SU-DHL-6 (cell line): ENCODE measurements around the gene LIPA.
A peak's percentile ranks its signal among the peaks of the same experiment; 100 is the strongest.
"Not testable (repeated sequence)": the region's sequence is repeated elsewhere in the genome, so short reads cannot be mapped to it uniquely, and the experiment has no call there.

Experiments used
- H2AFZ ChIP-seq: fragments of 200-600 bp; sonication (generic); 2 replicates; pipeline ENCODE4 v1.6.1; 2014; ENCODE audit warnings: low read depth, mild to moderate bottlenecking, moderate library complexity, mixed read lengths, antibody characterized with exemption, low read length; ENCODE audit not compliant: severe bottlenecking
- H3F3A ChIP-seq: fragments of 200-600 bp; shearing (Covaris generic); 2 replicates; pipeline ENCODE4 v1.6.0; 2016; ENCODE audit warnings: antibody characterized with exemption, mild to moderate bottlenecking; ENCODE audit not compliant: insufficient read depth
- H3K27ac ChIP-seq: fragments of 200-600 bp; sonication (generic); 2 replicates; pipeline ENCODE4 v1.5.1; 2016; ENCODE audit warnings: low read depth, mild to moderate bottlenecking, low read length, moderate library complexity, mixed read lengths
- H3K27me3 ChIP-seq: fragments of 200-600 bp; sonication (generic), shearing (Covaris generic); 2 replicates; pipeline ENCODE4 v1.6.0; 2014; ENCODE audit warnings: mild to moderate bottlenecking, low read length
- H3K36me3 ChIP-seq: fragments of 200-600 bp; sonication (generic); 2 replicates; pipeline ENCODE4 v1.6.1; 2014; ENCODE audit warnings: mild to moderate bottlenecking, low read length, mixed read lengths
- H3K4me2 ChIP-seq: fragments of 300-600, 200-600 bp; shearing (Covaris generic), sonication (generic); 2 replicates; pipeline ENCODE4 v1.6.0; 2014; ENCODE audit warnings: low read length, low read depth, mild to moderate bottlenecking; ENCODE audit not compliant: poor library complexity, severe bottlenecking
- H3K4me3 ChIP-seq: fragments of 200-600 bp; sonication (generic); 2 replicates; pipeline ENCODE4 v1.5.1; 2014; ENCODE audit warnings: antibody characterized with exemption, low read length, mild to moderate bottlenecking, mixed read lengths; ENCODE audit not compliant: insufficient read depth, poor library complexity, severe bottlenecking
- H3K79me2 ChIP-seq: fragments of 200-600 bp; sonication (generic); 2 replicates; pipeline ENCODE4 v1.6.1; 2014; ENCODE audit warnings: mild to moderate bottlenecking, low read length, moderate library complexity; ENCODE audit not compliant: insufficient read depth
- H3K9ac ChIP-seq: fragments of 200-600 bp; sonication (generic); 2 replicates; pipeline ENCODE4 v1.7.0; 2014; ENCODE audit warnings: mild to moderate bottlenecking, low read length
- H3K9me2 ChIP-seq: fragments of 200-600 bp; sonication (generic); replicated peaks from 2 replicates; pipeline ENCODE4 v1.6.1; 2014; ENCODE audit warnings: low read length; ENCODE audit not compliant: insufficient read depth
- H3K9me3 ChIP-seq: fragments of 200-600 bp; sonication (generic); 2 replicates; pipeline ENCODE4 v1.6.1; 2014; ENCODE audit warnings: low read length, mixed read lengths; ENCODE audit not compliant: insufficient read depth
- H4K20me1 ChIP-seq: fragments of 200-600 bp; sonication (generic); 2 replicates; pipeline ENCODE4 v1.6.1; 2014; ENCODE audit warnings: low read depth, mild to moderate bottlenecking, antibody characterized with exemption, low read length, moderate library complexity, mixed read lengths
- EZH2phosphoT487 ChIP-seq: fragments of 200-600 bp; sonication (generic), shearing (Covaris generic); conservative IDR thresholded peaks from 2 replicates; pipeline ENCODE4 v1.6.1; 2018; ENCODE audit warnings: mild to moderate bottlenecking, antibody characterized with exemption, low read length, moderate library complexity, mixed read lengths
- TF ChIP-seq, protein P1 (sequence below): fragments of 200-600 bp; sonication (generic); IDR thresholded peaks from one replicate; pipeline ENCODE4 v1.5.1; 2017; ENCODE audit warnings: antibody characterized with exemption, mild to moderate bottlenecking, low read length, moderate library complexity; ENCODE audit not compliant: insufficient read depth, poor library complexity, severe bottlenecking

The LIPA gene

DNA sequence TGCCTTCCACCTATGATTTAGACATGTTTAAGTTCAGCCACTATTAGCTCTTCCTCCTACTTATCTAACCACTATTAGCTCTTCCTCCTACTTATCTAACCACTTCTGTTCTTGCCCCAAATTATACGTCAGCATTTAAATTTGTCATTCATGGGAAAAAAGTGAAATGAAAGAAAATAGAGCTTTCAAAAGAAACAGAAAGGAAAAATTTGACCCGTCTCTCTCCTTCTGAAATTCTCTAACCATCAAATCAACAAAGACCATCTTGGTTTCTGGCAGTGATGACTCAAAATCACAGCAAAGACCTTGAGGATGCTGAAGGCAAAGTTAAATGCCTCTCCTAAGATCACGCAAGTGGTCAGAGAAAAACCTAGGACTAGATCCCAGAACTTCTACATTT, 2.6 kb downstream of the LIPA start:
- Histone ChIP-seq H2AFZ (no peak overlapping the region), H3K4me2 (no peak overlapping the region), H3K27ac (no peak overlapping the region)

DNA sequence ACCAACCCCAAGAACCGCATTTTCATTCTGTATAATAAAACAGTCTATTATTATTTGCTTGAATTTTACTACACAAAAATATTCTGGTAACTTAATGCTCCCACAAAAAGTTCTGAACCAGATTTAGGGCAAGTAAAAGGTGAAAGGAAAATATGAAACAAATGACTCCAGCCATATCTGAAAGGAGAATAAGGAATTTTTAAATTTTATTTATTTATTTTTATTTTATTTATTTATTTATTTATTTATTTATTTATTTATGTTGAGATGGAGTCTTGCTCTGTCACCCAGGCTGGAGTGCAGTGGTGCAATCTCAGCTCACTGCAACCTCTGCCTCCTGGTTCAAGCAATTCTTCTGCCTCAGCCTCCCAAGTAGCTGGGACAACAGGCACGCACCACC, 4.0 kb downstream of the LIPA start:
- not testable (repeated sequence) for H3K4me3 ChIP-seq, H3K9me3 ChIP-seq, H3K4me2 ChIP-seq, H3K36me3 ChIP-seq, H3K27me3 ChIP-seq, H3K27ac ChIP-seq, H3K9ac ChIP-seq, H4K20me1 ChIP-seq, H3K9me2 ChIP-seq, H2AFZ ChIP-seq, H3K79me2 ChIP-seq
- peaks cover 11% of the 10 kb centered on the region; the same call in 1 of the 2 replicates for H3F3A ChIP-seq

More for the DNA sequence above, 2.6 kb downstream of the LIPA start:
- H3K9ac ChIP-seq: no peak overlapping the region
- H4K20me1 ChIP-seq: no peaks in the 10 kb centered on the region
- H3K27me3 ChIP-seq: no peaks in the 10 kb centered on the region
- no peak overlapping the region for H3K4me3 ChIP-seq
- TF ChIP-seq, protein P1, sequence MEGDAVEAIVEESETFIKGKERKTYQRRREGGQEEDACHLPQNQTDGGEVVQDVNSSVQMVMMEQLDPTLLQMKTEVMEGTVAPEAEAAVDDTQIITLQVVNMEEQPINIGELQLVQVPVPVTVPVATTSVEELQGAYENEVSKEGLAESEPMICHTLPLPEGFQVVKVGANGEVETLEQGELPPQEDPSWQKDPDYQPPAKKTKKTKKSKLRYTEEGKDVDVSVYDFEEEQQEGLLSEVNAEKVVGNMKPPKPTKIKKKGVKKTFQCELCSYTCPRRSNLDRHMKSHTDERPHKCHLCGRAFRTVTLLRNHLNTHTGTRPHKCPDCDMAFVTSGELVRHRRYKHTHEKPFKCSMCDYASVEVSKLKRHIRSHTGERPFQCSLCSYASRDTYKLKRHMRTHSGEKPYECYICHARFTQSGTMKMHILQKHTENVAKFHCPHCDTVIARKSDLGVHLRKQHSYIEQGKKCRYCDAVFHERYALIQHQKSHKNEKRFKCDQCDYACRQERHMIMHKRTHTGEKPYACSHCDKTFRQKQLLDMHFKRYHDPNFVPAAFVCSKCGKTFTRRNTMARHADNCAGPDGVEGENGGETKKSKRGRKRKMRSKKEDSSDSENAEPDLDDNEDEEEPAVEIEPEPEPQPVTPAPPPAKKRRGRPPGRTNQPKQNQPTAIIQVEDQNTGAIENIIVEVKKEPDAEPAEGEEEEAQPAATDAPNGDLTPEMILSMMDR: no peak
- TF ChIP-seq EZH2phosphoT487: no peak
- no peaks in the 10 kb centered on the region for H3K79me2 ChIP-seq
- H3K36me3 ChIP-seq: no peaks in the 10 kb centered on the region
- H3K9me2 ChIP-seq: no peaks in the 10 kb centered on the region
- H3K9me3 ChIP-seq: peaks cover 4% of the 10 kb centered on the region; the same call in 1 of the 2 replicates
- H3F3A ChIP-seq: peaks cover 11% of the 10 kb centered on the region; the same call in 1 of the 2 replicates

DNA sequence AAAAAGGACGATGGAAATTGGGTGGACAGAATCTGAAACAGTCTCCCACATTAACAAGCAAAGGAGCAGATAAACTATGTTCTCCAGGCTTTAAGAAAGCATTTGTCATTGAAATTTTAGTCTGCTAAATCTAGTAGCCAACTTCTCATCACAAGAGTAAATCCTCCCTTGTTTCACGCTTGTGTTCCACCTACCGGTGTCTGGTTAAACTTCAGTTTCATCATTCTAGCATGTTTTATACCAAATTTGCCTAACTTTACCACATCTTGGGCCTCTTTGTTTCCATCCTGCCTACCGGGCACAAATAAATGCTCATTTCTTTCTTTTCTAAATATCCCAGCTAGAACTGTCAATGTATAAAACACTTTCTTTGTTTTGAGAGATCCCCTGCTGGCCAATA, 5.8 kb downstream of the LIPA start:
- no peak overlapping the region for H3K9ac ChIP-seq
- no peak overlapping the region for H3K27ac ChIP-seq
- peak overlapping the region; percentile 11 for H3K4me2 ChIP-seq
- no peak for TF ChIP-seq EZH2phosphoT487
- TF ChIP-seq, protein P1: no peak
- no peaks in the 10 kb centered on the region for H3K9me3 ChIP-seq
- H3K4me3 ChIP-seq: no peak overlapping the region
- no peaks in the 10 kb centered on the region for H4K20me1 ChIP-seq
- no peaks in the 10 kb centered on the region for H3K27me3 ChIP-seq
- no peaks in the 10 kb centered on the region for H3K36me3 ChIP-seq
- no peaks in the 10 kb centered on the region for H3K79me2 ChIP-seq
- H2AFZ ChIP-seq: peak overlapping the region; percentile 12
- H3F3A ChIP-seq: peaks cover 11% of the 10 kb centered on the region; the same call in 1 of the 2 replicates
- no peaks in the 10 kb centered on the region for H3K9me2 ChIP-seq

DNA sequence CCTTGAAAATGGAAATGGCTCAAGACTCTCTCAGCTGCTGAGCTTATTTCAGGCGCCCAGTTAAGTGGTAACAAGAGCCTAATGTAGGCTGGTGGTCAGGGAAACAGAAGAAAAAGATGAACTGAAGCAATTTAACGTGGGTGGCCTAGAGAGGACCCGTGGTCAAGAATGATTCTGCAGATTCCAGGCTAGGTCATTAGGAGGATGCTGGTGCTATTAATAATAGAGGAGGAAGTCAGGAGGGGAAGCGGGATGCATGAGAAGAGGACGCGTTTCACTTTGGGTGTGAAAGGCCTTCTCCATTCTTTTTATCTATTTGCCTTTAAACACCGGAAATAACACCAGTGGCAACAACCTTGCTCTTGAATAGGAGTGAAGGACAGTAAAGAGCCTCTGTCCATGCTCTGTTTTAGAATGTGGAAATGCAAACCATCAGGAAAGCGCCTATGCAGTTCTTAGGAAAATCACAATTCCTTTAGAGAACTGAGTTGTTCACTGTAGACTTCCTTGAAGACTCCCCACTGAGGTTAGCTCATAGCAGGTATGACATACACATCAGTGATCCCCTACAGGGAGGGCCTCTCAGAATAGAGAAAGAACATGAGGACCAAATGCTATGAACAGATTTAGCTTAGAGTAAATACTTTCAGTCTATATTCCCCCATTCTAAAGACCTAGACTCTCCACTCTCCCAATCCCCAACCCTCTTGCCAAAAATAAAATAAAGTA, 8.6 kb downstream of the LIPA start:
- H3K4me2 ChIP-seq: no peak overlapping the region
- no peaks in the 10 kb centered on the region for H3K36me3 ChIP-seq
- no peaks in the 10 kb centered on the region for H4K20me1 ChIP-seq
- peaks cover 6% of the 10 kb centered on the region; the same call in 1 of the 2 replicates for H3F3A ChIP-seq
- no peaks in the 10 kb centered on the region for H3K9me2 ChIP-seq
- no peak overlapping the region for H3K9ac ChIP-seq
- no peaks in the 10 kb centered on the region for H3K79me2 ChIP-seq
- H3K4me3 ChIP-seq: no peak overlapping the region
- no peaks in the 10 kb centered on the region for H3K27me3 ChIP-seq
- TF ChIP-seq, protein P1: no peak
- no peak for TF ChIP-seq EZH2phosphoT487
- no peaks in the 10 kb centered on the region for H3K9me3 ChIP-seq
- H3K27ac ChIP-seq: no peak overlapping the region
- no peak overlapping the region for H2AFZ ChIP-seq
